Measurements from ENCODE around the gene DMAC1. TPM values are rescaled to one million over a fixed set of nuclear protein-coding genes. Genes with fewer than 3 reads are reported as not detected.

DMAC1 gene
- total RNA-seq, 1 experiment from 2014 or later = 72.7 TPM

- H3K4me2 ChIP-seq (ENCODE audit: insufficient read depth, insufficient read length, low read length) = no peak overlapping the region
- H2BK120ac ChIP-seq (ENCODE audit: low read depth, low read length, poor library complexity, severe bottlenecking) = no peak overlapping the region
- H3K27me3 Mint-ChIP-seq (ENCODE audit: low read depth) = peaks cover 4% of the 10 kb centered on the region
- H3K23me2 ChIP-seq (ENCODE audit: insufficient read length, low read depth, low read length, poor library complexity, severe bottlenecking) = no peaks in the 10 kb centered on the region
- no peak overlapping the region for H2BK12ac ChIP-seq (ENCODE audit: insufficient read length, low read depth, low read length)
- no peaks in the 10 kb centered on the region for H3K79me1 ChIP-seq (ENCODE audit: insufficient read depth, low read depth, low read length, poor library complexity, severe bottlenecking)
- peaks cover 10% of the 10 kb centered on the region in 2 experiments for H3K4me1 Mint-ChIP-seq
- no peak overlapping the region for H4K8ac ChIP-seq (replicated peaks; ENCODE audit: insufficient read length, low read depth, low read length)
- no peaks in the 10 kb centered on the region; the same call in 1 of the 2 replicates for H3K4me1 ChIP-seq (ENCODE audit: insufficient read depth, low read length)
- no peak overlapping the region for H2BK5ac ChIP-seq (ENCODE audit: insufficient read length, low read length)
- H3K4ac ChIP-seq (ENCODE audit: low read depth, low read length) = no peak overlapping the region
- TF ChIP-seq CTCF (conservative IDR thresholded peaks at IDR 0.05) = no peak
- no peak overlapping the region for H2AFZ ChIP-seq (ENCODE audit: low read length)
- no peak overlapping the region for H3K4me3 Mint-ChIP-seq
- no peak overlapping the region for H3K9ac ChIP-seq (ENCODE audit: extremely low read depth, insufficient read length, low read length)
- H2BK20ac ChIP-seq (ENCODE audit: low read depth, low read length, poor library complexity, severe bottlenecking) = no peak overlapping the region
- no peak overlapping the region for H2AK5ac ChIP-seq (ENCODE audit: insufficient read length, low read length)
- no peak overlapping the region for H3K27ac ChIP-seq (ENCODE audit: insufficient read length, low read depth, low read length)
- H3K36me3 Mint-ChIP-seq (ENCODE audit: insufficient read depth in 1 of 3, low read depth in 3 of 3) = peaks cover 2 to 6% (median 4%) of the 10 kb centered on the region in 3 experiments; a peak in 6 of 7 replicates
- no peak overlapping the region for H3K18ac ChIP-seq (ENCODE audit: insufficient read length, low read depth, low read length)
- no peaks in the 10 kb centered on the region for H3K79me2 ChIP-seq (ENCODE audit: insufficient read depth, low read length)
- H3K9me3 ChIP-seq (ENCODE audit: control insufficient read depth, low read depth, low read length) = no peaks in the 10 kb centered on the region
- no peak overlapping the region for H3K56ac ChIP-seq (ENCODE audit: insufficient read length, low read depth, low read length)
- DNase-seq = no peak
- H4K20me1 ChIP-seq (ENCODE audit: control insufficient read depth, insufficient read depth, insufficient read length) = no peaks in the 10 kb centered on the region
- H3K27ac Mint-ChIP-seq = no peak overlapping the region
- no peak overlapping the region for H4K91ac ChIP-seq (ENCODE audit: insufficient read length, low read depth, low read length)
- no peak overlapping the region for H3K23ac ChIP-seq (ENCODE audit: insufficient read length, low read depth, low read length)
- no peaks in the 10 kb centered on the region for H3K27me3 ChIP-seq (ENCODE audit: insufficient read depth, low read length)
- H3K9me3 Mint-ChIP-seq = no peaks in the 10 kb centered on the region
- H3K14ac ChIP-seq (ENCODE audit: insufficient read depth, low read length) = no peak overlapping the region
- H4K5ac ChIP-seq (ENCODE audit: insufficient read length, low read depth, low read length) = no peak overlapping the region
- no peak overlapping the region for H2BK15ac ChIP-seq (ENCODE audit: low read depth, low read length)
- H3T11ph ChIP-seq (ENCODE audit: low read length) = no peak overlapping the region
Measured at GRCh38 chr9:7802666-7803065, 3.1 kb upstream of the DMAC1 start.

Measured in H9 (cell line).